Mesenchymal stem cell (in vitro differentiated cells and primary cell): ENCODE data around the gene FHIP1B.
A peak's percentile ranks its signal among the peaks of the same experiment; 100 is the strongest.

ENCODE experiments used
- DNase-seq: peaks from one replicate; pipeline ENCODE4 v3.0.0-alpha.2; 2013
- H2AFZ ChIP-seq: one replicate; pipeline ENCODE4 v1.6.1; 2013; ENCODE audit warnings: low read depth, mild to moderate bottlenecking, control low read depth, inconsistent platforms, low read length, moderate library complexity
- H2AK5ac ChIP-seq: 2 replicates; pipeline ENCODE4 v1.6.1; 2013; ENCODE audit warnings: low read length, moderate library complexity, mild to moderate bottlenecking, inconsistent platforms; ENCODE audit not compliant: severe bottlenecking
- H2BK120ac ChIP-seq: one replicate; pipeline ENCODE4 v1.6.1; 2013; ENCODE audit warnings: low read depth, mild to moderate bottlenecking, inconsistent platforms, low read length, moderate library complexity
- H2BK12ac ChIP-seq, 2 experiments: one replicate each; pipeline ENCODE4 v1.6.1; 2013; ENCODE audit warnings: inconsistent platforms in 2 of 2, low read length in 2 of 2, mild to moderate bottlenecking in 2 of 2, moderate library complexity in 2 of 2, control low read depth in 1 of 2
- H2BK15ac ChIP-seq: one replicate; pipeline ENCODE4 v1.6.1; 2013; ENCODE audit warnings: mild to moderate bottlenecking, low read depth, inconsistent platforms; ENCODE audit not compliant: poor library complexity, severe bottlenecking
- H2BK5ac ChIP-seq: 2 replicates; pipeline ENCODE4 v1.6.1; 2013; ENCODE audit warnings: low read depth, mild to moderate bottlenecking, low read length, control low read depth, inconsistent platforms; ENCODE audit not compliant: poor library complexity, severe bottlenecking
- H3K14ac ChIP-seq, 2 experiments: one replicate each; pipeline ENCODE4 v1.6.1; 2013; ENCODE audit warnings: inconsistent platforms in 2 of 2, low read length in 2 of 2, control low read depth in 1 of 2, mild to moderate bottlenecking in 1 of 2, moderate library complexity in 1 of 2
- H3K18ac ChIP-seq, 2 experiments: one replicate each; pipeline ENCODE4 v1.6.1; 2013; ENCODE audit warnings: inconsistent platforms in 2 of 2, low read length in 2 of 2, control low read depth in 1 of 2, low read depth in 1 of 2, mild to moderate bottlenecking in 1 of 2
- H3K23ac ChIP-seq, 2 experiments: one replicate each; pipeline ENCODE4 v1.6.1; 2013; ENCODE audit warnings: inconsistent platforms in 2 of 2, low read length in 2 of 2, mild to moderate bottlenecking in 2 of 2, moderate library complexity in 2 of 2, control low read depth in 1 of 2
- H3K27ac ChIP-seq: 2 replicates; pipeline ENCODE4 v1.5.1; 2013; ENCODE audit warnings: mild to moderate bottlenecking, moderate library complexity, low read length, control low read depth, inconsistent platforms; ENCODE audit not compliant: poor library complexity, severe bottlenecking
- H3K27me3 ChIP-seq, 2 experiments: 2 replicates each; pipeline versions ENCODE4 v1.6.1 to v1.7.0; 2013; ENCODE audit warnings: low read length in 2 of 2, mild to moderate bottlenecking in 2 of 2, moderate library complexity in 2 of 2, control low read depth in 1 of 2, inconsistent platforms in 1 of 2; ENCODE audit not compliant: control insufficient read depth in 1 of 2, insufficient read depth in 1 of 2
- H3K36me3 ChIP-seq, 2 experiments: 2 replicates each; pipeline versions ENCODE4 v1.6.1 to v1.7.0; 2013; ENCODE audit warnings: low read length in 2 of 2, control low read depth in 1 of 2, inconsistent platforms in 1 of 2, low read depth in 1 of 2, mild to moderate bottlenecking in 1 of 2; ENCODE audit not compliant: insufficient read depth in 2 of 2, control insufficient read depth in 1 of 2
- H3K4ac ChIP-seq, 2 experiments: one replicate each; pipeline ENCODE4 v1.6.1; 2013; ENCODE audit warnings: inconsistent platforms in 2 of 2, low read length in 2 of 2, mild to moderate bottlenecking in 2 of 2, moderate library complexity in 2 of 2, control low read depth in 1 of 2, low read depth in 1 of 2
- H3K4me1 ChIP-seq: 2 replicates; pipeline ENCODE4 v1.6.1; 2013; ENCODE audit warnings: low read depth, low read length, control low read depth; ENCODE audit not compliant: control insufficient read depth, insufficient read depth
- H3K4me2 ChIP-seq: 2 replicates; pipeline ENCODE4 v1.6.1; 2013; ENCODE audit warnings: low read length, mild to moderate bottlenecking, inconsistent platforms; ENCODE audit not compliant: poor library complexity, severe bottlenecking
- H3K4me3 ChIP-seq, 2 experiments: 2 replicates each; pipeline versions ENCODE4 v1.5.1 to v1.7.0; 2013; ENCODE audit warnings: low read length in 2 of 2, mild to moderate bottlenecking in 2 of 2, control low read depth in 1 of 2, low read depth in 1 of 2; ENCODE audit not compliant: insufficient read depth in 1 of 2
- H3K79me1 ChIP-seq: replicated peaks from 2 replicates; pipeline ENCODE4 v1.6.1; 2013; ENCODE audit warnings: mild to moderate bottlenecking, control low read depth, low read length, inconsistent platforms; ENCODE audit not compliant: poor library complexity, severe bottlenecking
- H3K9ac ChIP-seq: 2 replicates; pipeline ENCODE4 v1.7.0; 2013; ENCODE audit warnings: mild to moderate bottlenecking, low read length, moderate library complexity
- H3K9me3 ChIP-seq: 2 replicates; pipeline ENCODE4 v1.7.0; 2013; ENCODE audit warnings: mild to moderate bottlenecking, low read length; ENCODE audit not compliant: control insufficient read depth
- H4K8ac ChIP-seq: one replicate; pipeline ENCODE4 v1.6.1; 2013; ENCODE audit warnings: inconsistent platforms, mild to moderate bottlenecking, low read length, moderate library complexity
- H4K91ac ChIP-seq: one replicate; pipeline ENCODE4 v1.6.1; 2013; ENCODE audit warnings: mild to moderate bottlenecking, low read length, inconsistent platforms
- WGBS: methylation state at CpG from one replicate; pipeline ENCODE4 v1.1.7; 2013; ENCODE audit warnings: mixed read lengths; 5-methylcytosine and 5-hydroxymethylcytosine counted together

The FHIP1B gene

DNA sequence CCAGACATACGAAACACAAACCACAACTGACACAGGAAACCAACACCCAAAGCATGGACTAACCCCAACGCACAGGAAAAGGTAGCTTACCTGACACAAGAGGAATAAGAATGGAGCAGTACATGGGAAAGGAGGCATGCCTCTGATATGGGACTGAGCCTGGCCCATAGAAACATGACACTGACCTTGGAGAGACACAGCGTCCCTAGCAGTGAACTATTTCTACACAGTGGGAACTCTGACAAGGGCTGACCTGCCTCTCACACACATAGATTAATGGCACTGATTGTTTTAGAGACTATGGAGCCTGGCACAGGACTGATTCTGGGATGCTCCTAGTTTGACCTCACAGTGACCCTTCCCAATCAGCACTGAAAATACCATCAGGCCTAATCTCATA is 37.2 kb upstream of the FHIP1B start:
- Histone ChIP-seq H3K79me1 (no peaks in the 10 kb centered on the region), H4K8ac (no peak overlapping the region), H2AFZ (no peak overlapping the region), H3K4me1 (no peaks in the 10 kb centered on the region), H3K36me3 (no peaks in the 10 kb centered on the region), H4K91ac (no peak overlapping the region), H3K9ac (no peak overlapping the region), H3K23ac (no peak overlapping the region), H3K4me2 (no peak overlapping the region), H3K9me3 (peaks cover 3% of the 10 kb centered on the region), H2AK5ac (no peak overlapping the region), H2BK120ac (no peak overlapping the region), H3K27me3 (no peaks in the 10 kb centered on the region), H3K4me3 (no peak overlapping the region), H3K4ac (no peak overlapping the region), H2BK5ac (no peak overlapping the region), H3K27ac (no peak overlapping the region), H3K14ac (no peak overlapping the region), H3K18ac (no peak overlapping the region), H2BK15ac (no peak overlapping the region), H2BK12ac (no peak overlapping the region)
- no peak for DNase-seq
- WGBS = 51% methylated on average over 3 of the region's 3 CpGs

- H3K27me3 ChIP-seq = peaks cover 0 to 2% of the 10 kb centered on the region in 2 experiments
- H4K91ac ChIP-seq = no peak overlapping the region
- no peak overlapping the region for H2BK120ac ChIP-seq
- H2AK5ac ChIP-seq = no peak overlapping the region
- no peak overlapping the region for H3K9ac ChIP-seq
- H3K14ac ChIP-seq = no peak overlapping the region
- no peak overlapping the region for H4K8ac ChIP-seq
- H3K4ac ChIP-seq = no peak overlapping the region
- no peak overlapping the region for H2BK12ac ChIP-seq
- no peaks in the 10 kb centered on the region for H3K9me3 ChIP-seq
- H3K4me1 ChIP-seq = no peaks in the 10 kb centered on the region
- H3K79me1 ChIP-seq = no peaks in the 10 kb centered on the region
- no peak overlapping the region for H2AFZ ChIP-seq
- no peaks in the 10 kb centered on the region for H3K36me3 ChIP-seq
- H3K4me3 ChIP-seq = no peak overlapping the region
- no peak overlapping the region for H3K23ac ChIP-seq
- WGBS = 90% methylated on average over 41 of the region's 41 CpGs
- DNase-seq = no peak
- H3K4me2 ChIP-seq = no peak overlapping the region
- no peak overlapping the region for H3K18ac ChIP-seq
- H3K27ac ChIP-seq = no peak overlapping the region
- H2BK5ac ChIP-seq = no peak overlapping the region
- H2BK15ac ChIP-seq = no peak overlapping the region
Observed at GRCh38 chr11:6270584-6271246, 36.3 kb upstream of the FHIP1B start.

GRCh38 chr11:6269994-6270393 is 35.6 kb upstream of the FHIP1B start:
- Histone ChIP-seq H2BK15ac (no peak overlapping the region), H2AFZ (no peak overlapping the region), H3K27me3 (peaks cover 0 to 4% of the 10 kb centered on the region in 2 experiments), H3K23ac (no peak overlapping the region), H3K4me3 (no peak overlapping the region), H4K91ac (no peak overlapping the region), H2AK5ac (no peak overlapping the region), H3K18ac (no peak overlapping the region), H3K9me3 (no peaks in the 10 kb centered on the region), H3K14ac (no peak overlapping the region), H3K4me2 (no peak overlapping the region), H3K4ac (no peak overlapping the region), H3K79me1 (no peaks in the 10 kb centered on the region), H2BK5ac (no peak overlapping the region), H4K8ac (no peak overlapping the region), H3K9ac (no peak overlapping the region), H3K36me3 (no peaks in the 10 kb centered on the region), H2BK12ac (no peak overlapping the region), H3K27ac (no peak overlapping the region), H2BK120ac (no peak overlapping the region), H3K4me1 (no peaks in the 10 kb centered on the region)
- DNase-seq = no peak
- WGBS = 81% methylated on average over 24 of the region's 24 CpGs

DNA sequence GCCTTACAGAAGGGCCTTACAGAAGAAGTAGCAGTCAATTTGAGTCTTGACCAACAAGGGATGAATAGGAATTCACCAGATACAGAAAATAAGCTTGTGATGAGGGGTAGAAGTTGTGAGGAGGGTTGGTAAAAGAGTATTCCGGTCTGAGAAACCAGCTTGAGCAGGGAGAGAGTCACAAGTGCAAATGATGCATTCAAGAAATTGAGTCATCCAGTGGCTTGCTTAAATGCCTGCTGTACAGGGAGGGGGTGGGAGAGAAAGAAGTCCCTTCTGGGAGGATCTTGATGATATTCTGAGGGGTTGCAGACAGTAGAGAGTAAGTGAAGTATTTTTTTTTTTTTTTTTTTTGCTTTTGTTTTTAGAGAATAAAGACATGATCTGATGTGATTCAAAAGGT is 34.4 kb upstream of the FHIP1B start:
- WGBS = 85% methylated on average over 1 of the region's 1 CpG

More for the DNA sequence above, 34.4 kb upstream of the FHIP1B start:
- H3K36me3 ChIP-seq = no peaks in the 10 kb centered on the region
- no peaks in the 10 kb centered on the region for H3K4me1 ChIP-seq
- H3K9me3 ChIP-seq = no peaks in the 10 kb centered on the region
- H3K4ac ChIP-seq = no peak overlapping the region
- H3K9ac ChIP-seq = peak overlapping the region; percentile 60
- no peak overlapping the region for H2BK5ac ChIP-seq
- no peak overlapping the region for H2BK120ac ChIP-seq
- H4K8ac ChIP-seq = no peak overlapping the region
- H3K27me3 ChIP-seq = peaks cover 4 to 5% of the 10 kb centered on the region in 2 experiments
- no peak overlapping the region for H3K4me3 ChIP-seq
- H2AFZ ChIP-seq = no peak overlapping the region
- H3K27ac ChIP-seq = no peak overlapping the region
- no peak overlapping the region for H3K4me2 ChIP-seq
- no peak overlapping the region for H2AK5ac ChIP-seq
- H3K79me1 ChIP-seq = no peaks in the 10 kb centered on the region
- H3K23ac ChIP-seq = no peak overlapping the region
- no peak overlapping the region for H3K18ac ChIP-seq
- no peak for DNase-seq
- no peak overlapping the region for H3K14ac ChIP-seq
- H2BK12ac ChIP-seq = no peak overlapping the region
- no peak overlapping the region for H2BK15ac ChIP-seq
- no peak overlapping the region for H4K91ac ChIP-seq
